ENCODE measurements around the gene HIPK3. TPM values are rescaled to one million over a fixed set of nuclear protein-coding genes. Genes with fewer than 3 reads are reported as not detected.

Gene HIPK3
- total and polyA plus RNA-seq, 10 of the 15 experiments (the other 5 are each of a cell fraction or from before 2014, with no cell fraction given) = 3.4 to 26.5 (median 13.6) TPM

- TF ChIP-seq SPI1 (IDR thresholded peaks at IDR 0.05; ENCODE audit: borderline replicate concordance, insufficient read depth, low read depth, low read length) (0 out of 2 replicates have a peak, but pooled peaks have one; percentile 14), IKZF2 (IDR thresholded peaks at IDR 0.05) (no peak), CTCF (IDR thresholded peaks at IDR 0.05 in 2 of 3, conservative IDR thresholded peaks at IDR 0.05 in 1 of 3; ENCODE audit: control insufficient read depth in 2 of 3, extremely low read depth in 1 of 3, insufficient read depth in 1 of 3, low read depth in 3 of 3, low read length in 3 of 3) (peak in 2 of 3 experiments; percentile 21 to 61; a peak in 3 of 6 replicates), ZZZ3 (IDR thresholded peaks at IDR 0.05; ENCODE audit: control insufficient read depth, insufficient read length, low read depth) (no peak), ZNF384 (IDR thresholded peaks at IDR 0.05; ENCODE audit: borderline replicate concordance, low read depth, low read length) (no peak), EZH2 (IDR thresholded peaks at IDR 0.05; ENCODE audit: borderline replicate concordance, control insufficient read depth, low read depth, low read length) (no peak), CHD4 (IDR thresholded peaks at IDR 0.05) (no peak), CREB1 (IDR thresholded peaks at IDR 0.05; ENCODE audit: low read depth) (no peak), IRF5 (IDR thresholded peaks at IDR 0.05; ENCODE audit: borderline replicate concordance) (no peak), TARDBP (IDR thresholded peaks at IDR 0.05; ENCODE audit: borderline replicate concordance) (no peak), MXI1 (IDR thresholded peaks at IDR 0.05; ENCODE audit: low read depth, low read length) (no peak; the same call in 1 of the 2 replicates), PAX5 (IDR thresholded peaks at IDR 0.05; ENCODE audit: borderline replicate concordance, low read depth, low read length) (no peak), KDM1A (IDR thresholded peaks at IDR 0.05; ENCODE audit: borderline replicate concordance) (no peak), YY1 (IDR thresholded peaks at IDR 0.05; ENCODE audit: low read depth, low read length) (peak; percentile 91), ZNF687 (IDR thresholded peaks at IDR 0.05) (peak; percentile 59; the same call in 1 of the 2 replicates), RUNX3 (IDR thresholded peaks at IDR 0.05; ENCODE audit: low read length) (no peak; the same call in none of the 2 replicates), MYB (IDR thresholded peaks at IDR 0.05; ENCODE audit: borderline replicate concordance, low read depth, low read length) (no peak), ZBED1 (IDR thresholded peaks at IDR 0.05; ENCODE audit: borderline replicate concordance) (no peak), NFYA (IDR thresholded peaks at IDR 0.05; ENCODE audit: borderline replicate concordance, low read depth, low read length) (no peak), SREBF1 (IDR thresholded peaks at IDR 0.05; ENCODE audit: low read length) (no peak), HDAC2 (IDR thresholded peaks at IDR 0.05) (no peak), HDAC6 (IDR thresholded peaks at IDR 0.05; ENCODE audit: unreplicated experiment) (no peak), CHD1 (IDR thresholded peaks at IDR 0.05; ENCODE audit: low read depth, low read length) (no peak), ZNF274 (IDR thresholded peaks at IDR 0.05; ENCODE audit: insufficient read depth, insufficient read length) (no peak), MEF2B (IDR thresholded peaks at IDR 0.05; ENCODE audit: partially characterized antibody, poor library complexity, severe bottlenecking) (no peak)
These were observed at the start of gene HIPK3 (continued) for GRCh38 chr11:33257160-33257896.
